SH-SY5Y (cell line): Measurements from ENCODE around the gene OPCML.

Experiments used
- GATA2 ChIP-seq: IDR thresholded peaks from 2 replicates; pipeline ENCODE4 v1.6.1; 2011; ENCODE audit warnings: mild to moderate bottlenecking, low read depth, low read length
- GATA3 ChIP-seq: IDR thresholded peaks from 2 replicates; pipeline ENCODE4 v1.6.1; 2011; ENCODE audit warnings: low read depth, mild to moderate bottlenecking, low read length, moderate library complexity

DNA sequence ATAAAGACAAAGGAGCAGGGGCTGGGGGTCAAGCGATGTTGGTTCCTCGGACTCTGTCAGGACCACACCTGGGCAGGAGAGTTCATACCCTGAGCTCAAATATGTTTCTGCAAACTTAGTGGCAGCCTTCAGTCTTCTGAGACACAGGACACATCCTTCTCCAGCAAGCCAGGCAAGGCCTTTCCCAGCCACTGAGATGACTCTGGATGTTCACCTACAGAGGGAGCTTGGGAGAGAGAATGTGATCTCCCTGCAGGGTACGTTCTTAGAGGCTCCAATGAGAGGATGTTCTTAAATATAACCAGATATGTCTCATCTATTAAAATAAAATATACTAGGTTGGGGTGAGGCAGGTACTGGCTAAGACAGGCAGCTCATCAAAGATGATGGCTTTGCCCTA lies 461.5 kb downstream of the OPCML start:
- TF ChIP-seq GATA2, result no peak
- no peak for TF ChIP-seq GATA3
